ENCODE data around the gene GPR63.

The GPR63 gene

DNA sequence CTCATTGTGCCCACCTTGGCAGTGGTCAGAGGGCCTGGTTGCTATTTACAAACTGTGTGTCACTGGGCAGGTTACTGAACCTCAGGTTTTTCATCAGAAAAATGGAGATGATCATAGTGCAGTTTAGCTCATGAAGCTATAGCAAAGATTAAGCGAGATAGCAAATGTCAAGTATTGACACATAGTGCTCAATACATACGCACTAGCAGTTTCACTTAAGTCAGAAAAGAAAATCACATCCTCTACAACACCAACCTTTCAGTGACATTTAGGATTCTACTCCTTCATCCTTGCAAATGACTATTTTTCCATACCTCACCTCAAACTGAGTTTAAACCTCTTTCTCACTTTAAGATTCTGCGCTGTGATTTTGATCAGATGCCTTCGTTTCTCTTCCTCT is 16.2 kb downstream of the GPR63 start:
- no peak for DNase-seq (ENCODE audit: low read depth)

DNA sequence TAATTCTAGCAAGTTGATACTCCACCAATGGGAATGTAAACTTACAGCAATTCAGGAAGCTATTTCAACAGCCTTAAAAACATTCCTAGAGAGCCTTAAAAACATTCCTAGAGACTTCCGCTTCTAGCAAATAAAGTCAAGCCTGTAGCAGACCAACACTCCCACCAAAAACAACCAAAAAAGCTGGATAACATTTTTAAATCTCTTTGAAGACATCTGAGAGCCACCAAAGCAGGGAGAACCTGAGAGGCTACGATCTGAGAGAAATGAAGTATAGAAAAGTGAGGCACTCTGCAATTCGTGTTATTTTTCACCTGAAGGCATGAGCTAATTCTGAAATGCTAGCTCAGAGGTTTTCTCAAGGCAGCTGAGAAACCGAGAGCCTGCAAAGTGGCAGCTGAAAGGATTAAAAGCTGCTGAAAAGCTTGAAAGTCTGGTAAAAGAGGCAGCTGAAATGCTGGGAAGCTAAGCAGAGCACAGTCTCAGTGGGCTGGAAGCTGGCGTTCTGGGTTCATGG is 20.9 kb downstream of the GPR63 start:
- DNase-seq (ENCODE audit: low read depth) = no peak

GRCh38 chr6:96814625-96815024 is 22.7 kb downstream of the GPR63 start:
- DNase-seq (ENCODE audit: low read depth) = no peak

DNA sequence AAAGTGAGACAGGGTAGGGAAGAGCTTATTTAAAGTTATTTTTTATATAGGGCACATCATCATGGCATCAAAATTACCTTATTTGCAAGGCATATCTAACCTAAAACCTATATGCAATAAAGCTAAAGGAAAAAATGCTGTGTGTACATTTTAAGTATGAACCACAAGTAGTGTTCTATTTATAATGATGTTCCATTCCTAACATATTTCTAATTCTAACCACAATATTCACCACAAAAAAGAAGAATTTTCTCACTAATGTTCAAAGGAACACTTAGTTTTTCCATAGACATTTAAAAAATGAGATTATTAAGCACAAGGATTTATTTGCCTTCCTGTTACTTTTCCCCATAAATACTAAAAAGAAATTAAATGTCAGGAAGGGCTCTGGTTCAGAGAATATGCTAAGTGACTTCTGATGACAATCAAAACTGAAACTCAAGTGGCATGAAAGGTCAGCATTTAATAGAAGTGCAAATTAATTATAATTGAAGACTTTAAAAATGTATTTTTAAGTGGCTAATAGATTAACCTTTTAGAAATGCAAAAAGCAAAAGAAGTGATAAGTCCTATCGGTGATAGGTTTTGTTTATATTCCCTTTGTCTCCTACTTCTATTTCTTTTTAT is 25.1 kb downstream of the GPR63 start:
- DNase-seq (ENCODE audit: low read depth) = no peak

GRCh38 chr6:96811670-96812069 is 25.6 kb downstream of the GPR63 start:
- DNase-seq (ENCODE audit: low read depth) = no peak

- DNase-seq (ENCODE audit: low read depth) = no peak
Observed at GRCh38 chr6:96811136-96811535, 26.1 kb downstream of the GPR63 start.

GRCh38 chr6:96809119-96809518 is 28.2 kb downstream of the GPR63 start:
- no peak for DNase-seq (ENCODE audit: low read depth)

GRCh38 chr6:96803106-96803481 is 34.2 kb downstream of the GPR63 start:
- DNase-seq (ENCODE audit: low read depth) = no peak

DNA sequence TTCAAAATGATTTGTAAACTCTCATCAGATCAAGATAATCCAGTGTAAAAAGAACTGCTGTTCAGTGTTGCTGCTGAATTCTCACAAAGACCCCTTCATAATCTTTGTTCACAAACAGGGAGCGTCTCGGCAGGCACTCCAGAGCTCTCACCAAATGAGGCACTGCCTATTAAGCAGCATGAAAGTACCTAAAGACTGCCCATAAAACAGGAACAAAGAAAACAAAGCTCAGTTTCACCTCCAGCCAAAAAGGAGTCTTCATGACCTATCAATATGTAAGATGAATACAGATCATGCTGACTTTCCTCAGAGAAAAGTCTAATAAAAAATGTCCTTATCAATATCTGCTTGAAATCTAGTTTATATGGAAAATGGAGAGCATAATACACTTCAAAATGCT is 41.8 kb downstream of the GPR63 start:
- DNase-seq (ENCODE audit: low read depth) = no peak

GRCh38 chr6:96794980-96795379 is 42.3 kb downstream of the GPR63 start:
- no peak for DNase-seq (ENCODE audit: low read depth)

DNA sequence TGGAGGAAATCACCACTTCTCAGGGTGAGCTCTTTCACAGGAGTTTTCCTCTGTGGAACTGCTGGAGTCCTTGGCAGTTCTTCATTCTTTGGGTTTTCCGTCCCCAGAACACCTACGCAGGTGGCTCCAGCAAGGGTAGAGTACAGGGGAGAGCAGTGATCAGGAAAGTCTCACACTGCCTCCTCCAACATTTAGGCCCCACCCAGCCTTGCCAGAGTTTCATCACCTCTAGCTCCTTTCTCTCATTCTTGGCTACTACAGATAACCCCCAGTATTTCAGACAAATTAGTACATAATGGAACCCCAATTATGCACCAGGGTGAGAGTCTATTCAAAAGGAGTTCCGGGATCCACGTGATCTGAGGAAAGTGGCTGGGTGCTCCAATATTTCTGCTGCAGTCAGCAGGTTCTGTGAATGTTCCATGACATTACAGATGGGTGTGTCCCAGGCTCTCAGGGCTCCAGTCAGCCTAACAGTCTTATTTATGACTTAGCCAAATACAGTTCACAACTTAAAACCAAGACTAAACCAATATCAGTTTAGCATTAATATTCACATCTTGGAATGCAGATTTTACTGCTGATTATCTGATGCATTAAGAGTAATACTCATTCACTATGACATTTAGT is 44.6 kb downstream of the GPR63 start:
- DNase-seq (ENCODE audit: low read depth) = no peak

DNA sequence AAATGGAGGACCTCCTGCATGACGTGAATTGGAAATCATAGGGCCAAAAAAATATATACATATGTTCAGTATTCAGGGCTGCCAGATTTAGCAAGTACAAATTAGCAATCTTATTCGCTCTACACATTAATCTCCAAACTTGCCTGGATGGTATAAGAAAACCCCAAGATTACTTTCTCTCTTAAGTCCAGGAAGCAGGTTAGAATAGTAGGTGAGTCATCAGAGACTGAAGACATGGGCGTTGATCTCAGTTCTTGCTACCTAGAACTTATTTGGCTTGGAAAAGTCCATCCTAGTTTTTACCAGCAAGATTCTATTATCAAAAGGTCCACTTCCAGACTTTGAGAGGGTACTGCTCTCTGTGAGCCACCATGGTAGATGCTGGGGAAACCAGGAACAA is 47.4 kb downstream of the GPR63 start:
- DNase-seq (ENCODE audit: low read depth) = no peak

DNA sequence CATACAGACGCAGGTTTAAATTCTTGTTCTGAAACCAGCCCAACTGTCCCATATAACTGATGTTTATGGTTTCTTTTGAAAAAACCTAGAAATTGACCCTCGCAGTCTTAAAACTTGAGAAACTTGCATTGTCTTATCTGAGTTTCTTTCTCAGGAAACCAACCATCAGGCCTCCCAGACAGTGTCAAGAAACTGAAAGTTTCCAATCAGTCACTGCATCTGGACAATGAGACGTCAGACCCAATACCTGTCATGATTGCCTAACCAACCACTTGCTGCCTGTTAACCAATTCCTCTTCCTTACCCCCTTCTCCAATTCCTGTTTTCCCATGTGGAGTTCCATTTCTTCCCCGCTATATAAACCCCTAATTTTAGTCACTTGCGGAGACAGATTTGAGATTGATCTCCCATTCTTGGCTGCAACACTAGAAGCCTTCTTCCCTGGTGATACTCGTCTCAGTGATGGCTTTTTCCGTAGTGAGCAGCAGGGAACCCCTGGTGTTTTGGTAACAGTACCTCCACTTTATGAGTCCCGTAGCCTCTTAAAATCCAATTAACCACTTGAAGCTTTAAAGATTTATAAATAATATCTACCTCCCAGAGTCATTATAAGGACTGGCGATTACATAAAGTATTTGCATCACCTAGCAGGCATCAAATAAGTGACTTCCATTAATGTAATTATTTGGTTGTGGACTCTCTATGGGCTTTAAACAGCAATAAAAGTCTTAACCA is 49.3 kb downstream of the GPR63 start:
- no peak for DNase-seq (ENCODE audit: low read depth)

- DNase-seq (ENCODE audit: low read depth) = no peak
Observed at GRCh38 chr6:96786336-96786735, 50.9 kb downstream of the GPR63 start.

GRCh38 chr6:96784650-96785049 is 52.6 kb downstream of the GPR63 start:
- DNase-seq (ENCODE audit: low read depth) = no peak

GRCh38 chr6:96783307-96783706 is 54.0 kb downstream of the GPR63 start:
- DNase-seq (ENCODE audit: low read depth) = no peak

GRCh38 chr6:96781557-96781956 is 55.7 kb downstream of the GPR63 start:
- DNase-seq (ENCODE audit: low read depth) = no peak

GRCh38 chr6:96777113-96777512 is 60.2 kb downstream of the GPR63 start:
- DNase-seq (ENCODE audit: low read depth) = no peak

DNA sequence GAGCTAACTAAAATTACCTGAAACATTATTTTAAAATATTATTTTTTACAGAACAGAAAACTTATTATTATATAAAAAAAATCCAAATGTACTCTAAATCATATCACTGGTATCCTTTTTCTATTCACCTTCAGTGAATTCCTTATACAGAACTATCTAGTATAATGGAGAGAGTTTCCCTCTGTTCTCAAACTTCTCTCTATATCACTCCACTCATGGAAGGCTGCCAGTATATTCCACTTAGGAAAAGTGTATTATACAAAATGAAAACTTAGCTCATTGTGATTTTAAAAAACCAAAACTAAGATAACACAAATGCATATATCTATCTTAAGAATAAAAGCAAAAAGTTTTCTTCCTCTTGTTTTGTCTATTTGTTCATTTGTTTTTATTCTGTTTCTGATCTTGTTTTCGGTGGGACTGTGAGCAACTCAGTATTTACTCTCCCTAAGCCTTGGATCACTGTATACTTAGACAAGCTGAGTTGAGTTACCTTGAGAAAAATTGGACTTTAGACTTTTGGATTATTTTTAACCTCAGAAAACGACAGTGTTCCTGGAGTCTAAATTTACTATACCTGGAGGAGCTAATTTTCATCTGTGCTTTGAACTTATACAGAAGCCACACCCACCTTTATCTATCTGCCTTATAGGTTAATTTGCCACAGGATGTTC is 61.4 kb downstream of the GPR63 start:
- DNase-seq (ENCODE audit: low read depth) = no peak

GRCh38 chr6:96766769-96767168 is 70.5 kb downstream of the GPR63 start:
- no peak for DNase-seq (ENCODE audit: low read depth)

DNA sequence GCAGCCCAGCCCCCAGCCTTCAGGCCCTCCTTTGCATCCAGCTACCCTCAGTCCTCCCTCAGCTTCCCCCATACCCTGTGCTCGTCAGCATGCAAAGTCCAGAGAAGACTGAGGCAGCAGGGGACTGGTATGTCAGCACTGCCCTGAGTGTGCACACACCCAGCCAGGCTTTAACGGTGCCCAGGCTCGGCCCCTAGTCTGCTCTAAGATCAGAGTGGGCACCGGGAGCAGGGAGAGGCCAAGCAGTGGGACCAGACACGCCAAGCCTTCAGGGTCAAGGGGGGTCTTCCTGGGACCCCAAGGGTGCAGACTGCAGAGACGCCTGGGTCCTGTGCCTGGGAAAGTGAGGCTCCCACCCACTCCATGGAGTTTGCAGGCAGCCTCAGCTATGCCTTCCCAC is 74.7 kb downstream of the GPR63 start:
- DNase-seq (ENCODE audit: low read depth) = no peak

DNA sequence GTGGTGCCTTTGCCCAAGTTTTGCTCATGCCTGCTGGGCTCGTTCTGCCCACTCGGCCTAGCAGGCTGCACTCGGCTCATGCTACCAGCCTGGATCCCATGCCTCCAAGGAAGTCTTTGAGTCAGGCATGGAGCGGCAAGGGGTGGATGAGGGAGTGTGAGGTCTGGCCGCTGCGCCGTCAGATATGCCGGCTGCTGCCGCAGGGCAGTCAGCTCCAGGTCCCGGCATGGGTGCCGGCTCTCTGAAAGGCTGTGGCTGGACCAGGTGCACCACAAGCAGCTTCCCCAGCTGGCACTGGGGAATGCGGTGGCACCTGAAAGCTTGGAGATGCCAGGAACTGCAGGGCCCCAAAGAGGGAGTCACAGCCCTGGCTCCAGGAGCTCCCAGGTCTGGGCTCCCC is 75.5 kb downstream of the GPR63 start:
- DNase-seq (ENCODE audit: low read depth) = no peak

GRCh38 chr6:96760153-96760687 is 77.1 kb downstream of the GPR63 start:
- DNase-seq (ENCODE audit: low read depth) = no peak

All from fibroblast of the conjunctiva (primary cell).